Lower lobe of right lung (tissue), 2 donors: ENCODE data around the gene GSPT1. TPM values are rescaled to one million over a fixed set of nuclear protein-coding genes. Genes with fewer than 3 reads are reported as not detected.

Experiments
- ATAC-seq, 2 donors: fragments of 200-7000 bp; cut with Tn5 transposase; one replicate each; pipeline ENCODE4 v1.9.1; 2020 to 2022; ENCODE audit warnings: mild to moderate bottlenecking in 2 of 2, moderate library complexity in 2 of 2
- DNase-seq: peaks from one replicate; pipeline ENCODE4 v3.0.0-alpha.2; 2020
- H3K27ac ChIP-seq: fragments of 200-600 bp; one replicate; pipeline ENCODE4 v1.8.0; 2022
- H3K27me3 ChIP-seq: fragments of 200-600 bp; one replicate; pipeline ENCODE4 v1.8.0; 2022; ENCODE audit warnings: low read depth
- H3K36me3 ChIP-seq: fragments of 200-600 bp; one replicate; pipeline ENCODE4 v1.8.0; 2022; ENCODE audit warnings: mild to moderate bottlenecking
- H3K4me1 ChIP-seq: fragments of 200-600 bp; one replicate; pipeline ENCODE4 v1.8.0; 2022
- H3K4me3 ChIP-seq: fragments of 200-600 bp; one replicate; pipeline ENCODE4 v1.8.0; 2022; ENCODE audit warnings: mild to moderate bottlenecking
- H3K9me3 ChIP-seq: fragments of 200-600 bp; one replicate; pipeline ENCODE4 v1.8.0; 2022
- CTCF ChIP-seq: fragments of 200-600 bp; IDR thresholded peaks from one replicate; pipeline ENCODE4 v1.8.0; 2022; ENCODE audit warnings: antibody characterized with exemption, mild to moderate bottlenecking
- intact Hi-C: fragments of 100-400 bp; cut with DNase I; formaldehyde crosslinking; loops from one replicate; pipeline ENCODE4 v1.11.0; 2022
- total RNA-seq: library from RNA; stranded (reverse); fragmentation: NEBNext Ultra II Directional; extraction: Animal tissue kit (Norgen Biotek cat#: 25700); gene quantifications from one replicate; pipeline ENCODE4 v1.2.1, GENCODE V29; 2021
- donor health status: DM: no; HTN: yes; CAD: no; lungs with severe emphysema.

Gene GSPT1
- total RNA-seq, 1 donor from 2014 or later = 107 TPM

GRCh38 chr16:11876306-11876705, 39.5 kb downstream of the GSPT1 start:
- H3K4me3 ChIP-seq = no peak overlapping the region
- intact Hi-C loops = no loop called here
- DNase-seq = no peak
- peaks cover 4% of the 10 kb centered on the region for H3K4me1 ChIP-seq
- H3K27ac ChIP-seq = no peak overlapping the region
- H3K36me3 ChIP-seq = peaks cover 95% of the 10 kb centered on the region
- no peaks in the 10 kb centered on the region for H3K9me3 ChIP-seq
- no peaks in the 10 kb centered on the region for H3K27me3 ChIP-seq
- no peak for TF ChIP-seq CTCF
- ATAC-seq = no peak

GRCh38 chr16:11875721-11876120, 40.0 kb downstream of the GSPT1 start:
- Histone ChIP-seq H3K4me3 (no peak overlapping the region), H3K9me3 (no peaks in the 10 kb centered on the region), H3K27me3 (no peaks in the 10 kb centered on the region), H3K27ac (no peak overlapping the region), H3K36me3 (peaks cover 89% of the 10 kb centered on the region), H3K4me1 (peaks cover 9% of the 10 kb centered on the region)
- ATAC-seq (no peak), DNase-seq (no peak)
- intact Hi-C loops = no loop called here
- no peak for TF ChIP-seq CTCF

- Histone ChIP-seq H3K4me1 (peaks cover 14% of the 10 kb centered on the region), H3K27me3 (no peaks in the 10 kb centered on the region), H3K36me3 (peaks cover 63% of the 10 kb centered on the region), H3K4me3 (no peak overlapping the region), H3K27ac (no peak overlapping the region), H3K9me3 (no peaks in the 10 kb centered on the region)
- TF ChIP-seq CTCF = no peak
- ATAC-seq = peak; percentile 45 to 58
- DNase-seq = no peak
- intact Hi-C loops = no loop called here
These were observed 44.6 kb downstream of the GSPT1 start for GRCh38 chr16:11871193-11871592.

- no peak for TF ChIP-seq CTCF
- H3K4me3 ChIP-seq = no peak overlapping the region
- intact Hi-C loops = no loop called here
- H3K27ac ChIP-seq = no peak overlapping the region
- H3K36me3 ChIP-seq = peaks cover 55% of the 10 kb centered on the region
- ATAC-seq (no peak), DNase-seq (no peak)
- H3K27me3 ChIP-seq = no peaks in the 10 kb centered on the region
- no peaks in the 10 kb centered on the region for H3K9me3 ChIP-seq
- H3K4me1 ChIP-seq = peaks cover 14% of the 10 kb centered on the region
These were observed 45.4 kb downstream of the GSPT1 start for GRCh38 chr16:11870399-11870798.

GRCh38 chr16:11869353-11870228, 46.2 kb downstream of the GSPT1 start:
- DNase-seq (no peak), ATAC-seq (no peak)
- intact Hi-C loops = no loop called here
- Histone ChIP-seq H3K36me3 (peaks cover 47% of the 10 kb centered on the region), H3K27ac (no peak overlapping the region), H3K4me3 (no peak overlapping the region), H3K4me1 (peaks cover 14% of the 10 kb centered on the region), H3K27me3 (no peaks in the 10 kb centered on the region), H3K9me3 (no peaks in the 10 kb centered on the region)
- no peak for TF ChIP-seq CTCF
